ENCODE data around the gene UPK3A.
A peak's percentile ranks its signal among the peaks of the same experiment; 100 is the strongest.
"Not testable (repeated sequence)": the region's sequence is repeated elsewhere in the genome, so short reads cannot be mapped to it uniquely, and the experiment has no call there.

Gene UPK3A

DNA sequence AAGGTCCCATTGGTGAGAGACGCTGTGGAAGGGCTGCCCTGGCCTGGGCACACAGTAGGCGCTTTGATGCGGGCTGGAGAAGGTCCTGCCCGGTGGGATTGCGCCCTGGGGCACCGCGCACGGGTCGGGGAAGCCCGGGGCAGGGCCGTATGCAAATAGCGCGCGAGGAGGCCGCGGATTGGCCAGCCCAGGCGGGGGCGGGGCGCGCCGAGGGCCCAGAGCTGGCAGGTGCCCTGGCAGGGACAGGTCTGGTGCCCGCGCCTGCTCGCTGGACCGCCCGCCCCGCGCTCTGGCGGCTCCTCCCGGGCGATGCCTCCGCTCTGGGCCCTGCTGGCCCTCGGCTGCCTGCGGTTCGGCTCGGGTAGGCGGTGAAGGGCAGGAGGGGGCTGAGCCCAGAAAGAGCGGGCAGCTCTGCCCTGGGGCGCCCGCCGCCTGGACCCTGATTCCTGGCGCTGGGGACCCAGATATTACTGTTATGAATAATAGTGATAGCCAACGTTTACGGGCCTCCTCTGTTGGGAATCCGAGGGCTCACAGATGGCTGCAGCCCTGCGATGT is at the start of gene UPK3A:
TSS of gene UPK3A (plus strand) at position 245 of the 558 bp plus-strand sequence. CDS start at position 310, 65 bp downstream.
- DNase-seq, result peak; percentile 52 to 57

DNA sequence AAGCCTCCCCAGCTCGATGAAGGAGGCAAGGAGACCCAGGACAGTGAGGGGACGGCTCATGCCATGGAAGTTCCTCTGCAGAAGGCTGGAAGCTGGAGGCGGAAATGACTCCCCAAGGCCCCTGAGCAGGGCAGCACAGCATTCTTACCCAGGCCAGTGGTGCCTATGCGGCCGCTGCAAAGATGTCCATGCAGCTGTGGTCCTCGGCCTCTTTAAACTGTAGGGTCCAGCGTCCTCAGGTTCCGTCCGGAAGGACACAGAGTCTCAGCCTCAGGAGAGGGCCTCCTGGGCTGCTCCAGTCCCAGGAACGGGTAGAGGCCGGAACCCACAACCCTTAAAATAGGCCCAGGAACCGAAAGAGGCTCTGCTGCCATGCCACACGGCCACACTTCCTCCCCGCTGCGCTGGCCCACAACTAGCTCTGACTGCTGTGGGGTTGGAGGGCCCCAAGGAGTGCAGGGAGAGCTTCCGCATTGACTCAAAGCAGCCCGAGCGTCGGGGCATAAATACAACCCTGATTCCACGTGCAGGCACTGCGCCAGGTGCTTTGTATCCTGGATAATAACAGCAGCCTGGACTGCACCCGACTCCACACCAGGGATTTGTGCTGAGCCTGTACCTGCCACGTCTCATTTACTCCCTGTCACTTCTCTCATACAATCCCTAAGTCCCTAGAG is 49.5 kb upstream of the UPK3A start:
- DNase-seq, result no peak

DNA sequence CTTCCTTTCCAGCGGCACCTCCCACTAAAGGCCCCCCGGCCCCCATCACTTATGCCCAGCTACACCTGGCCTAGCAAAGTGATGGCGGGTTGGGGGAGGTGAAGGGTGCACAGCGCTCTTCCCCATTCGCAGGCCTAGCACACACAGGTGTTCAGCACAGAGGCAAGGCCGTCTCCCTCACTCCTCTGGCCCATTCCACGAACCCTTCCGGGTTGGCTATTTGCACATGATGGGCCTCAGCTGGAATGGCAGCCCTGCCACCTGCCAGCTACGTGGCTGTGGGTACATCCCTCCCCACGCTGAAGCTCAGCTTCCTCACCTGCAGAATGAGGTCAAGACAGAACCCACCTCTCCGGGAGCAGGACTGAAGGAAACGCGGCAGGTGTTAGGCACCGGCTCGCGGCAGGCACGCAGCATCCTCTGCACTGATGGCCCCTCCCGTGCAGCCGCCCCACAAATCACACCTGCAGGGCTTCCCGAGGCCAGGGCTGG is 48.9 kb upstream of the UPK3A start:
- DNase-seq, result no peak

DNA sequence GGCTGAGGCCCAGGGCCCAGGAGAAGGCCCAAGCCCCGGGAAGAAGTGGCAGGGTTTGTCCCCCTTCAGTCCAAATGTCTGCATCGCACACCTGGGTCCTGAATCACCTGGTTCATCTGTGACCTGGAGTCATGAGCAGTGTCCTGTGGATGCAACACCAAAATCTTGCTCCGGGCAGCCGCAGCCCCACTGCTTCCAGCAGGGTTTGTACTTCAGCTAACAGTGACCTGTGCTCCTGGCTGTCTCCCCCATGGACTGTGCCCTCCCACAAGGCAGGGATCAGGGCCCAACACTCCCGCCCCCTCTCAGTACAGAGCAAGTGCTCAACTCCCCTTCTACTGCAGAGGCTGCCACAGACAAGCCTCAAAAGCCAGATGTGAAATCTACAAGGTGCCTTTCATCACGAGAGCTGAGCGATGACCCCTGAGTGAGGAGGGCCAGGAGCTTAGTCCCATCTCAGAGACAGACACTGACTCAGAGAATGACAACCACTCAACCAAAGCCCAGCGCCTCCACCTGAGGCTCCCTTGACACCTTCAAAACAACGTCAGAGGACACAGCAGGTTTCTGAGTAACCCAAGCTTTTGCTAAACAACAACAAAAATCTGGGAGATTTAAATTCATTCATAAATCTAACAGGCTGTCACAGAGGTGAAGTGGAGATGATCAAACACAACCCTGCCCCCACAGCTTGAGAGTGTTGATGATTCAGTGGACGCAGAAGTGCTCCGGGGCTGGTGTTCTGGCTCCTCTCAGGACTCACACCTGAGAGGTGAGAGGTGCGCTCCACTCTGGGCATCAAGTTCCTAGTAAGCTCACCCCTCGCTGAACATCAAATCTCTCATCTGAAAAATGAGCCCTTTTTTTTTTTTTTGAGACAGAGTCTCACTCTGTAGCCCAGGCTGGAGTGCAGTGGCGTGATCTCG is 47.4 kb upstream of the UPK3A start:
- no peak for DNase-seq

DNA sequence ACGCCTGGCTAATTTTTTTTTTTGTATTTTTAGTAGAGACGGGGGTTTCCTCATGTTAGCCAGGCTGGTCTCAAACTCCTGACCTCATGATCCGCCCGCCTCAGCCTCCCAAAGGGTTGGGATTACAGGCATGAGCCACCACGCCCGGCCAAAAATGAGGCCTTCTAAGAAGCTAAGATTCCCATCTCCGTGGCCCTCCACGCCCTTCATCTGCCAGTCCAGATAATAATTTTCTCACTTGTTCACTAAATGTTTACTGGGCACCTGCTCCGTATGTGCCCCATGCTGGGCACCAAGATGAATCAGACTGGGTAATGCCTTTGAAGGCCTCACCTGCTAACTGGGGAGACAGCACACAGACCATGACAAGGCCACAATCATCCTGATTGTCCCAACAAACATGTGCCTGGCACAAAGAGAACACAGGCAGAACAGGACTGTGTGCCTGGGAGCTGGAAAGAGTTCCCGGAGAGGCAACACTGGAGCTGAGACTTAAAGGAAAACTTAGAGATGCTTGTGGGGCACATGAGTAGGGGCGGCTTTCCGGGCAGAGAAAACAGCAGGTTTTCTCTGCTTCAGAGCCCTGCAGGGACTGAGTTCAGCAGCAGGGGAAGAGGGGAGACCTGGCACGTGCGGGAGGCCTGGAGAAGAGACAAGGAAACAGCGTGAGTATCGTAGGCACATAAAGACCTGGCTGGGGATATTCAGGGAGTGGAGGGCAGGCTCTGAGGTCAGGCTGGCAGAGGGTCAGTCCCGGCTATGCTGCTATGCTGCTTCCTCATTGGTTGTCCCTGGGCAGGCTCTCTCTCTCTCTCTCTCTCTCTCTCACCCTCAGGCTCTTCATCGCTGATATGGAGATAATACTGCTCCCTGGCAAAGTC is 46.4 kb upstream of the UPK3A start:
- DNase-seq, result no peak

DNA sequence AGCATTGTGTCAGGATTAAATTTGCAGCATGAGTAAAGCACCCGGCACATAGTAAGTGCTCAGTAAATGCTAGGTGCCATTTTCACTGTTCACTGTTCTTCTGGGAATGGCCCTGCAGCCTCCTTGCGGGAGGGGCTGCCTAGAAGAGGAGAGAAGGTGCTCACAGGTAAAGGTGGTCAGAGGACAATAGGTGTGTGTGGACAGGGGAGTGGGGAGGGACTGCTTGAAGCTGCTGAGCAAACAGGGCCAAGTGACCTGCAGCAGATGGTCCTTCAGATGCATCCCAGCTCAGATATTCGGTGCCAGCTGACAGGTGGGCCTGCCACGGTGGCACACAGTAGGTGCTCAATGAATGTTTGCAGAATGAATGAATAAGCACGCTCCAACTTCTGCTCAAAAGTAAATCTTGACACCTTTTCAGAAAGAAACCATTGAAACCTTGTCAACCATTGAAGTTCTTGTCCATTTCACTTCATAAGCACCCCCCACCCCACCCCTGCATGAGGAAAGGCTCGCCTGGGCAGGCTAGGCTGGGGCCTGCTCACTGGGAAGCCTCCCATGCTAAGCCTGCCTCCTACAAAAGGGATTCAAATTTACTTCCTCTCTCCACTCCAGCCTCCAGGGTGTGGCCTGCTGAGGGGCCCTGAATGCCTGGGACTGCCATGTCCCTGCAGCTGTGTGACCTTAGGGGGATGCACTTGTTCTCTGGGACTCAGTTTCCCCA is 45.6 kb upstream of the UPK3A start:
- DNase-seq, result no peak

DNA sequence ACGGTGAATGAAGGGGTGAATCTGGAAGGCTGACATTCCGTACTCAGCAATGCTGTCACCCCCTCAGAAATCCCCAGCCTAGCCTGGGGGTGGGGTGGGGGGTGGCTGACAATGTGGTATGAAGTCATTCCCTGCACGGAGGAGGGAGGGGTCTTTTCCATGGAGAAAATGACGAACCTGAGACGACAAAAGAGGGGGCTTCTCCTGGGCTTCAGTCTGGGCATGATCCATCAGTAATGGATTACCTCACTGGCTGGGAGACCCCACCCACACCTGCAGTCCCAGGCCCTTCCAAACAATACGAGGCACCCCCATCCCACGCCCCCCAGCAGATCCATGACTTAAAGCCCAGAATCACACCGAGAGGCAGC is 45.1 kb upstream of the UPK3A start:
- no peak for DNase-seq

DNA sequence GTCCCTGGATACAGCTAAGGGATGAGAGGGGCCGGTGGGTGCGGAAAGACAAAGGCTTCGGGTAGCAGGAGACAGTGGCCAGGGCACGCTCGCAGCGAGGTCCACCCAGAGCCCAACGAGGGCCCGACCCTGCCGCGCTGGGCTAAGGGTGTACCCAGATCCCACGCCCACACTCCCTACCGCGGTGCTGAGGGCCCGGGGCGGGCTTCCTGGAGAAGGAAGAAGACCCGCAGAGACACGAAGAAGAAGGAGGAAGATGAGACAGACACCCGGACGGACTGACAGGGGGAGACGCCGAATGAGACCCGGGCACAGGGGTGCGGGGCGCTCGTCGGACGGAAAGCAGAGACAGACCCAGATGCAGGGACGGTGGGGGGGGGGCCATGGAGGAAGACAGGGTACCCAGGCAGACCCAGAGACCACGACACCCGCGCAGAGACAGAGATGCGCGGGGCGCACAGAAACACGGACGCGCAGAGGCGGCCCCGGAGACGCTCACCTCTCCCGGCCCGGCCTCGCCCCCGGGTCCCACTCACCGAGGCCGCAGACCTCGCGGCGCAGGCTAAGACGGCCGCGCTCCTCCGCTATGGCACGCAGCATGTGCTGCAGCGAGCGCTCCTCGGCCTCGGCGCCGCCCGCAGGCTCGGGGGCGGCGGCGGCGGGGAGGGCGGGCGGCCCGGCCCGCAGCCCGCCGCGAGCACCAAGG is 44.5 kb upstream of the UPK3A start:
- DNase-seq, result peak; percentile 30 to 35

DNA sequence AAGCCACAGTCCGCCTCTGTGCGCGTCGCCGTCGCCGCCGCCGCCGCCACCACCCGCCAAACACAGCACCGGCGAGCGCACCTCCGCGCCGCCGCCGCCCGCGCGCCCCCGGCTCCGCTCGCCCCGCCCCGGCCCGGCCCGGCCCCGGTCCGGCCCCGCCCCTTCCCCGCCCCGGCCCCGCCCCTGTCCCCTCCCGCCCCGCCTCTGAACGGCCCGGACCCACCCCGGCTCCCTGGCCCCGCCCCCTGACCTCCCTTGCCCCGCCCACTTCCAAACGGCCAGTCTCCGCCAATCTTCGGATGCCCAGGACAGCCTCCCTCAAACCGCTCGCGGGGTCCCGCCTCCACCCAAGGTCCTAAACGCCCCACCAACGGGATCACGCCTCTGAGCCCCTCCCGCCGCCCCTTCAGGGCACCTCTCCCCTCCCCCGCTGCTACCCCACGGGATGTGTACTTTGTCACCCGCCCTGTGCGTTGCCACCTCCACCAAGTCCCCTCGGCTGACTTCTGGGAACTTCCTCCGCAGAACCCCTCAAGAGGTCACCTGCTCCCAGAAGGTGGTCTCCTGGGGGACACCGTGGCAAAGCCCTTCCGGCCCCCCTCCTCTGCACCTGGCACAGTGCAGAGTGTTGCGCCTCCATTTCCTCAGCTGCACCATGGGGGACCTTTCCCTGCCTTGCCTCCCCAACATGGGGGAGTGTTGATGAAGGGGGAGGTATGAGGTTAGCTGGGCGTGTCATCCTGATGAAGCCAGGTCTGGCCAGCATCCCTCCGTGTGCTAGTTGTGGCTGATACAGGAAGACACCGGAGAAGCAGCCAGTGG is 43.7 kb upstream of the UPK3A start, which contains the start of gene KIAA0930:
TSS of gene KIAA0930 (minus strand) at position 85 of the 822 bp plus-strand sequence. CDS start 191 bp downstream, outside the sequence.
- DNase-seq, result peak; percentile 75 to 81

DNA sequence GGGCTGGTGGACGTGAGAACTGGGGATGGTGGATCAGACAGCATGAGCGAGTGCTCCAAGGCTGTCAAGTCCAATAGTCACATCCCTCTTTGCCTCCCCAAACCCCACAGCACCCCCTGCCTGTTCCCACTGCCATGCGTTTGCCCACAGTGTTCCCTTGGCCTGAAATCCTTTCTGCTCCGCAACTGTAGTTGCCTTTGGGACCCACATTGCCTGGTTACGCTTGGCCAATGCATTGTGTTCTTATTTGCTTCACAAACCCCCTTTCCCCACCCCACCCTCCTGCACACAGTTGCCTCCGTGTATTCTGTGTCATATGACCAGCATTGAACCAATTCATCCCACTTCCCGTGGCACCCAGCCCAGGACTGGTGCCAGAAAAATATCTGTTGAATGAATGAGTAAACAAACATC is 42.0 kb upstream of the UPK3A start:
- DNase-seq, result no peak

DNA sequence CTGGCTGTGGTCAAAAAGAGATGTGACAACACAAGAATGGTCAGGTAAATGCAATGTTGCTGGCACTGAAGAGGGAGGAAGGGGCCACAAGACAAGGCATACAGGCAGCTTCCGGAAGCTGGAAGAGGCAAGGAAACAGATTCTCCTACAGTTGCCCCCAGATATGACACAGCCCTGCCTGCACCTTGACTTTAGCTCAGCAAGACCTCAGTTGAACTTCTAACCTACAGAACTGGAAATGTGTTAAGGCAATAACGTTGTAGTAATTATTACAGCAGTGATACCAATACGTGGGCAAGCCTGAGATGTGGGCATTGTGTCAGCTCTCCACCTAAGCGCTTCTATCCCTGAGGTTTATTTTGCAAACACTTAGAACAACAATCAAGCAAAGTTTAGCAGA is 39.8 kb upstream of the UPK3A start:
- no peak for DNase-seq

DNA sequence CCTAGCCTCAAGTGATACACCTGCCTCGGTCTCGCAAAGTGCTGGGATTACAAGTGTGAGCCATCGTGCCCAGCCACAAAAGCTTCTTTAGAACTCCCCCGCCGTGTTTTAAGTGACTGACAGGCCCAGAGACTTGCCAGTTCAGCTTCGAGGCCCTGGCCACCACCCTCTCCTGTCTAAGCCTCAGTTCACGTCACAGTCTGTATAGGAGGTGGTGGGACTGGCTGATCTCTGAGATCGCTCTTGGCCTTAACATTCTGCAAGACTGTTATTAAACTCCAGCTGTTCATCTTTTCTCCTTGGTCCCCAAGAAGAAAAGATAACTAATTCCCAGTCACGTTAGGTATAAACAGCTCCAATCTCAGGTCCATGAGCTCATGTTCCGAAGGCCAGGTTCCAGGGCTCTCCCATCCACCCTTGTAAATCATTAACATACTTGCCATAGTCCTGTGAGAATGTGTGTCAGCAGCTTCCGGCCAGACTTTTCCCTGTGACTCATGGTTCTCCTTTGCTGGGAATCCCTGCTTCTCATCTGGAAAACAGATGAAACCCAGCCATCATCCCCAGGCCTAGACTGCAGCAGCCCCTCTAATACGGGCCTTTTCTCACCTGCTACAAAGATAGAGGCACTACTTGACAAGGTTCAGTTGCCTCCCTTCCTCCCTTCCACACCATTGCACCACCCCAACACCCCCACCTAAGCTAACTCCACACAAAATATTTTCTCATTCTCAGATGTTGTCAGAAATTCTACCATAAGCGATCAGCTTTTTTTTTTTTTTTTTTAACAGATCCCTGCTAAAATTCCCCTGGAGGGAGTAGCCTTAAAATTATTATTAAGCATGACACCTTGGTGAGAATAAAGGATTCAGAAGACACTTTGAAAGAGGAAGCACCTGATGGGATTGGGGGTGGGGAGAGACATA is 38.4 kb upstream of the UPK3A start:
- DNase-seq, result no peak

DNA sequence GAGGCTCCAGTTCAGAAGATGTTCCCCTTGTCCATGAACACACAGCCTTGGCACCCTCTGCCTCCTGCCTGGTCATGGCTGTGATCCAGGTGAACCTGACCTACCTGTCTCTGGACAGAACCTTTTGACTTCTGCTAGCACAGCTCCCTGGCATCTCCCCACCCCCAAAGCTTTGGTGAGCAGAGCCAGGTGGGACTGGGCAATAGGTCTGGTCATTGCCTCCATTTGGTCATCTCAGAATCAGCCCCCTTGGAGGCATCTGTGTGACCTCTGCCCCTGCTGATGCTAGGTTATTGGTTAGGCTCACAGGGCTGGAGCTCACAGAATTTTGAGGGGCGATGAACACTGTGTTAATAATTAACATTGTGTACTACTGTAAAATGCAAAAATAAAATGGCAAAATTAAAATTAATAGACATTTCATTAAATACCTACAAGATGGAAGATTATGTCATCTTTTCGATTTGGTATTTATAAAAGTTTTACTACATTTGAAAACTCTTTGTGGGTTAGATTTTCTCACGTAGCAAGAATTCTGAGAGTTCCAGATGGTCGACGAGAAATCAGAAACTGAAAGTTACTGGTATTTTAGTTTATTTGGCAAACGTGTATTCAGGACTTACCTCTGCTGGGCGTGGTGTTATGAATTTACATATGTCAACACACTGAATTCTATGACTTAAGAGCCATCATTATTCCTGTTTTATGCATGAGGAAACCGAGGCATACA is 35.8 kb upstream of the UPK3A start:
- no peak for DNase-seq

DNA sequence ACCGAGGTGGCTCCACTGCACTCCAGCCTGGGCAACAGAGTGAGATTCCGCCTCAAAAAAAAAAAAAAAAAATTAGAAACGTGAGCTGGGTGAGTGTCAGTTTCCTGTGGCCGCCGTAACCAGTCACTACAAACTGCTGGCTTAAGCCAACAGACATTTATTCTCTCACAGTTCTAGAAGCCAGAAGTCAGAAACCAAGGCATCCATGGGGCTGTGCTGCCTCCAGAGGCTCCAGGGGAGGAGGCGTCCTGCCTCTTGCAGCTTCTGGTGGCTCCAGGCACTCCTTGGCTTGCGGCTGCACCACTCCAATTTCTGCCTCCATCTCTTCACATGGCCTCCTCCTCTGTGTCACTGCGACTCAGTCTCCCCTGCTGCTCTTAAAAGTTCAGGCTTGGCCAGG is 32.9 kb upstream of the UPK3A start:
- DNase-seq, result no peak

DNA sequence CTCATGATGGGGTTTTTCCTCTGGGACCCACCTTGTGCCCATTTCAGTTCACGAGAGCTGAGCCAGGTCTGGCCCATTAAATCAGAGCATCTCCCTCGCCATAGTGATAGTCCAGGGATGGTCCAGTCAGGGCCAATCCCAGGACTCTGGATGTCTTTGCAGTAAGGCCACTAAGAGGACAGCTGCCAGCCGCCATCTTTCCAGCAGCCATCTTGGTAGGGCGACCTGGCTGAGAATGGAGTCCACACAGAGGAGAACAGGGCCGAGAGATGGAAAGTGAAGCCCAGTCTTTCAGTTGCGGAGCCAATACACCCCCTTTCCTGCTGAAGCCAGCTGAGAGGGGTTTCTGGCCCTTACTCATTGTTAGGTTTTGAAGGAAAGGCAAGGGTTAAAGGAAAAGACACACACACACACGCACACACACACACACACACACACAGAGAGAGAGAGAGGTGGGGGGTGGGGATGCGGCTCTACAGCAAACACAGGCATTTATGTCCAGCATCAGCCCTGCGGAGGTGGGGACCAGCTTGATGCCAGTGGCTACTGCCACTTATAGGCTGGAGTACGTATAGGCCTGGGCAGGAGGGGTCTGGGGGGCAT is 31.6 kb upstream of the UPK3A start:
- no peak for DNase-seq

DNA sequence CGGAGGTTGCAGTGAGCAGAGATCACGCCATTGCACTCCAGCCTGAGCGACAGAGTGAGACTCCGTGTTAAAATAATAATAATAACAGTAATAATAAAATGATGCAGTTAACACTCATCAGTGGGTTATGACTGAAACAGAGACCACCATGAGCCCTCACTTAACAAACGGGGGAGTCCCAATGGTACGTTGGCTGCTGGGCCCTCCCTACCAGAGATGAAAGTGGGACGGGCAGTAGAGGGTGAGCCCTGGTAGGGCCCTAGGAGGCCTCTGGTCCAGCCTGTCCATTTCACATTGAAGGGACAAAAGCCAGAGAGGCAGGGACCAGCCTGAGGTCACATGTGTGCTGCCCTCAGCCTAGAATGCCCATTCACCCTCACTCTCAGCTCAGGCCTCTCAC is 30.4 kb upstream of the UPK3A start:
- DNase-seq, result no peak

DNA sequence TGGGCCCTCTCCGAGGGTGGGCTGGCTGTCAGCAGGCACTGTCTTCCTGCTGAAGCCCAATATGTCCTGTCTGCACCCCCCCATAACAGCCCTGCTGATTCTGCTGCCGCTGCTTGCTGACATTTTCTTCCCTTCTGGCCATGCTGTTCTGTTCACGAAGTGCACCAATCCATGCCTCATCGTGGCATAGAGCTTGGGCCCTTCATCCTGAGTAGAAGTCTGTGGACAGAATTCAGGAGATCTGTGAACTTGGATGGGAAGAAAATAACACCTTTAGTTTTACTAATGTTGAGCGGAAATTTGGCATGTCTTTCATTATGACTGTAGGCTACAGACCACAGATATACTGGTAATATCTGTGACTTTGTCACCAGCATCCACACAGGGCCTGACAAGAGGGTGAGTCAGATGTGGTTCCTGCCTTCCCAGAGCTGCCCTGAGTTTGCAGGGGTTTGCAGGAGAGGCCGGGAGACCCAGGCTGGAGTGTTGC is 29.9 kb upstream of the UPK3A start:
- no peak for DNase-seq

DNA sequence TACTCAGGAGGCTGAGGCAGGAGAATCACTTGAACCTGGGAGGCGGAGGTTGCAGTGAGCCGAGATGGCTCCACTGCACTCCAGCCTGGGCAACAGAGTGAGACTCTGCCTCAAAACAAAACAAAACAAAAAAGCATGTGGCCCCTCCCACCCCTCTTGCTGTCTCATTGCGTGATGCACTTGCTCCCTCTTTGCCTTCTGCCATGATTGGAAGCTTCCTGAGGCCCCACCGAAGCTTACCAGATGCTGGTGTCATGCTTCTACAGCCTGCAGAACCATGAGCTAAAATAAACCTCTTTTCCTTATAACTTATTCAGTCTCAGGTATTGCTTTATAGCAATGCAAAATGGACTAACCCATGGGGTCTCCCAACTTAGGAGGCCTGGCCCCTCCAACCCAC is 26.8 kb upstream of the UPK3A start:
- not testable (repeated sequence) for DNase-seq
